Hepatocyte (in vitro differentiated cells): Measurements from ENCODE around the gene LIMS1. TPM values are rescaled to one million over a fixed set of nuclear protein-coding genes. Genes with fewer than 3 reads are reported as not detected.
"Not testable (repeated sequence)": the region's sequence is repeated elsewhere in the genome, so short reads cannot be mapped to it uniquely, and the experiment has no call there.

Experiments used
- DNase-seq: peaks from one replicate; pipeline ENCODE4 v3.0.0-alpha.2; 2016; ENCODE audit warnings: low spot score
- H2AFZ ChIP-seq: fragments of 200-600 bp; sonication (generic); 2 replicates; pipeline ENCODE4 v1.6.0; 2016; ENCODE audit warnings: antibody characterized with exemption, mild to moderate bottlenecking
- H3K27ac ChIP-seq: fragments of 200-600 bp; sonication (generic); 2 replicates; pipeline ENCODE4 v1.5.1; 2016; ENCODE audit warnings: mild to moderate bottlenecking
- H3K27me3 ChIP-seq: fragments of 200-600 bp; sonication (generic); 2 replicates; pipeline ENCODE4 v1.6.1; 2016
- H3K36me3 ChIP-seq: fragments of 200-600 bp; sonication (generic); replicated peaks from 2 replicates; pipeline ENCODE4 v1.5.1; 2016; ENCODE audit warnings: low read depth; ENCODE audit not compliant: insufficient read depth
- H3K4me1 ChIP-seq: fragments of 200-600 bp; sonication (generic); 2 replicates; pipeline ENCODE4 v1.5.1; 2016; ENCODE audit warnings: mild to moderate bottlenecking, moderate library complexity; ENCODE audit not compliant: insufficient read depth
- H3K4me2 ChIP-seq: fragments of 200-600 bp; sonication (generic); 2 replicates; pipeline ENCODE4 v1.6.0; 2016
- H3K4me3 ChIP-seq: fragments of 200-600 bp; sonication (generic); 2 replicates; pipeline ENCODE4 v1.5.1; 2016; ENCODE audit warnings: mild to moderate bottlenecking
- H3K79me2 ChIP-seq: fragments of 200-600 bp; sonication (generic); 2 replicates; pipeline ENCODE4 v1.6.0; 2017; ENCODE audit warnings: mild to moderate bottlenecking
- H3K9me2 ChIP-seq: fragments of 200-600 bp; sonication (generic); replicated peaks from 2 replicates; pipeline ENCODE4 v1.6.0; 2017; ENCODE audit warnings: mild to moderate bottlenecking; ENCODE audit not compliant: insufficient read depth
- H3K9me3 ChIP-seq: fragments of 200-600 bp; sonication (generic); 2 replicates; pipeline ENCODE4 v1.5.1; 2016; ENCODE audit warnings: low read depth, mild to moderate bottlenecking
- H4K20me1 ChIP-seq: fragments of 200-600 bp; sonication (generic); 2 replicates; pipeline ENCODE4 v1.6.0; 2016; ENCODE audit warnings: mild to moderate bottlenecking; ENCODE audit not compliant: insufficient read depth, poor library complexity, severe bottlenecking
- EZH2 ChIP-seq: fragments of 200-600 bp; sonication (generic); IDR thresholded peaks from 2 replicates; pipeline ENCODE4 v1.6.1; 2016; ENCODE audit warnings: antibody characterized with exemption, mild to moderate bottlenecking, borderline replicate concordance
- EZH2phosphoT487 ChIP-seq: fragments of 200-600 bp; sonication (generic); IDR thresholded peaks from one replicate; pipeline ENCODE4 v1.6.1; 2018; ENCODE audit warnings: antibody characterized with exemption, mild to moderate bottlenecking, low read depth, moderate library complexity; ENCODE audit not compliant: unreplicated experiment, severe bottlenecking
- WGBS: methylation state at CpG from one replicate; pipeline ENCODE4 v1.1.6; 2016; ENCODE audit warnings: low lambda C conversion rate; ENCODE audit errors: missing lambda C conversion rate; 5-methylcytosine and 5-hydroxymethylcytosine counted together
- polyA plus RNA-seq: library from polyadenylated mRNA; unstranded; fragments of >200 nt; fragmentation: Nextera tagmentation; extraction: Ambion mirVana; gene quantifications from 2 replicates; pipeline ENCODE4 v1.2.1, GENCODE V29; 2016
- total RNA-seq: library from RNA; depleted of rRNA; stranded (reverse); fragments of >200 nt; gene quantifications from 2 replicates; pipeline ENCODE4 v1.2.3, GENCODE V29; 2014
- TF ChIP-seq, protein P1 (sequence below): fragments of 200-600 bp; sonication (generic); IDR thresholded peaks from 2 replicates; pipeline ENCODE4 v1.5.1; 2016; ENCODE audit warnings: antibody characterized with exemption, mild to moderate bottlenecking; ENCODE audit not compliant: poor library complexity

LIMS1 gene
- total and polyA plus RNA-seq, 2 experiments from 2014 or later = 40.0 to 102 TPM

DNA sequence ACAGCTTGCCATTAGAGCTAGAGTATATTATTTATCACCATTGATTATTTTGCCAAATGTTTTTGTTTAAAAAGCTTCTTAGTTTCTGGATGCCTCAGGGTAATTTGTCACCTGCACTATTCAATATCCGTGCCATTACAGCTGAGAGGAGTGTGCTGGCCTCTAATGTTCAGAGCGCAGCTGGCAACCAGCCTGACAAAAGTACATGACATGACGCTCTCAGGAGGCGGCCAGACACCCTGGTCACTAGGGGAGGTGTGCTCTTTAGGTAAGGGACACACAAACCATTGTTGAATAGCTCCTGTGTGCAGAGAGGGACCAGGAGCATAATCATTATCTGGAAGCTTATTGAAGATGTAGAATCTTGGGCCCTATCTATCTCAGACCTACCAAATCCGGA lies 20.3 kb downstream of the LIMS1 start:
- Histone ChIP-seq H3K79me2 (peaks cover 99% of the 10 kb centered on the region), H3K9me2 (no peaks in the 10 kb centered on the region), H3K4me2 (no peak overlapping the region), H3K9me3 (no peaks in the 10 kb centered on the region), H2AFZ (no peak overlapping the region), H3K36me3 (no peaks in the 10 kb centered on the region), H3K27ac (no peak overlapping the region), H3K4me1 (no peaks in the 10 kb centered on the region), H3K27me3 (no peaks in the 10 kb centered on the region), H3K4me3 (no peak overlapping the region), H4K20me1 (peaks cover 6% of the 10 kb centered on the region)
- TF ChIP-seq EZH2 = no peak
- no peak for TF ChIP-seq EZH2phosphoT487
- TF ChIP-seq, protein P1, sequence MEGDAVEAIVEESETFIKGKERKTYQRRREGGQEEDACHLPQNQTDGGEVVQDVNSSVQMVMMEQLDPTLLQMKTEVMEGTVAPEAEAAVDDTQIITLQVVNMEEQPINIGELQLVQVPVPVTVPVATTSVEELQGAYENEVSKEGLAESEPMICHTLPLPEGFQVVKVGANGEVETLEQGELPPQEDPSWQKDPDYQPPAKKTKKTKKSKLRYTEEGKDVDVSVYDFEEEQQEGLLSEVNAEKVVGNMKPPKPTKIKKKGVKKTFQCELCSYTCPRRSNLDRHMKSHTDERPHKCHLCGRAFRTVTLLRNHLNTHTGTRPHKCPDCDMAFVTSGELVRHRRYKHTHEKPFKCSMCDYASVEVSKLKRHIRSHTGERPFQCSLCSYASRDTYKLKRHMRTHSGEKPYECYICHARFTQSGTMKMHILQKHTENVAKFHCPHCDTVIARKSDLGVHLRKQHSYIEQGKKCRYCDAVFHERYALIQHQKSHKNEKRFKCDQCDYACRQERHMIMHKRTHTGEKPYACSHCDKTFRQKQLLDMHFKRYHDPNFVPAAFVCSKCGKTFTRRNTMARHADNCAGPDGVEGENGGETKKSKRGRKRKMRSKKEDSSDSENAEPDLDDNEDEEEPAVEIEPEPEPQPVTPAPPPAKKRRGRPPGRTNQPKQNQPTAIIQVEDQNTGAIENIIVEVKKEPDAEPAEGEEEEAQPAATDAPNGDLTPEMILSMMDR = no peak
- WGBS = 83% methylated on average over 5 of the region's 5 CpGs
- DNase-seq = no peak

DNA sequence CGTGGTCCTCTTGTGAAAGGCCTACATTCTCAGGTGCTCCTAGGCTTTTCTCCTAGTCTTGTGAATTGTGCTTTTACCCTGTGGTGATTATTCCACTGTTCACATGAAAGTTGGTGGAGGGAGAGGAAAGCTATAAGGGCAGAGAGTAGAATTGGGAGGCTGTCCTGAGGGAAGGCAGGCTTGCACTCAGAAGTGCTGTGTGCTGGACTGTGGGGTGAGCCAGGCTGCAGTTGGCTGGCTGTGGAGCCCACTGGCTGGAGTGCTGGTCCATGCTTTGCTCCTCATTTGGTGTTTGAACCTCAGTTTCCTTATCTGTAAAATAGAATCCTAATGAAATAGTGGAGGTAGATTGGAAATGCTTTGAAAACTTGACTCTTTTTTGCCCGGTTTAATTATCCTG lies 21.3 kb downstream of the LIMS1 start:
- Histone ChIP-seq H3K4me3 (no peak overlapping the region), H3K27ac (no peak overlapping the region), H4K20me1 (peaks cover 10% of the 10 kb centered on the region), H3K27me3 (no peaks in the 10 kb centered on the region), H3K36me3 (no peaks in the 10 kb centered on the region), H3K79me2 (peaks cover 99% of the 10 kb centered on the region), H3K9me3 (no peaks in the 10 kb centered on the region), H3K4me1 (no peaks in the 10 kb centered on the region), H3K4me2 (no peak overlapping the region), H2AFZ (no peak overlapping the region), H3K9me2 (no peaks in the 10 kb centered on the region)
- DNase-seq = no peak
- WGBS = 98% methylated on average over 2 of the region's 2 CpGs
- TF ChIP-seq, protein P1 = no peak
- TF ChIP-seq EZH2 (no peak), EZH2phosphoT487 (no peak)

DNA sequence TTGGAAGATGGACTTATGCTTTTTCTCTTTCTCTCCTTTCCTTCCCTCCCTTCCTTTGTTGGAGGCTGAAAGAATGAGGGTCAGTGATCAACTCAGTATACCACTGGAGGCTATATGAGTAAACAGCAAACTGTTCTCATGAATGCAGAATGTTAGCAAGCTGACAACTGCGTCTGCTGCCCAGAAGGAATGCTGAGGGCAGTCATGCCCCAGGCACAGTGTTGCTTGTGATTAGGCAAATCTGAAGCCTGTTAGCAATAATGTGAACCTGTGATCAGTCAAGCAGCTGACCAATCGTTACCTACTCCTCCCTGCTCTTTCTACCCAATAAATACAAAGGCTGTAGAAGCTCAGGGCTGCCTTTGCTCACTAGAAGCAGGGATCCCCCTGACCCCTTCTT lies 22.3 kb downstream of the LIMS1 start:
- not testable (repeated sequence) for H3K27me3 ChIP-seq, H2AFZ ChIP-seq, H3K4me3 ChIP-seq, H3K36me3 ChIP-seq, DNase-seq, H3K9me2 ChIP-seq, H3K27ac ChIP-seq, H3K9me3 ChIP-seq, H3K4me2 ChIP-seq, H3K4me1 ChIP-seq
- peaks cover 97% of the 10 kb centered on the region for H3K79me2 ChIP-seq
- WGBS = 81% methylated on average over 2 of the region's 2 CpGs
- H4K20me1 ChIP-seq = peaks cover 16% of the 10 kb centered on the region

DNA sequence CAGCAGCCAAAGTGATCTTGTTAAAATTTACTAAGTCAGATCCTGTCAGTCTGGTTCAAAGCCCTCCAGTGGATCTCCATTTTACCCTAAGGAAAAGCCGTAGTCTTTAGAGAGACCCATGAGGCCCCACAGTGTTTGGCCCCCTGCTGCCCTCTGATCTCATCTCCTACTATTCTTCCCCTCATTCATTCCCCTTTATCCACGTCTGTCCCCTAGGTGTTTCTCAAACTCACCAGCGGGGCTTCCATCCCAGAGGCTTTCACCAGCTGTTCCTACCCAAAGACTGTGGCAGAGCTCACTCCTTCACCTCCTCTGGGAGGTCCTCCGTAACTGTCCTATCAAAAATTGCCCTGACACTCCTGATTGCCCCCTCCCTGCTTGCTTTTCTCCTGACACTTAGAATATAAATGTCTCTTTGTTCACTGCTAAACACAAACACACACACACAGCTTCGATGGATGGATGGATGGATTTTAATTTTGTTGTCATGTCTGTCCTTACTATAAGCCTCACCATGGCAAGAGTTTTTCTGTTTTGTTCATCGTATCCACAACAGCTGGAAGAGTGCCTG lies 26.1 kb downstream of the LIMS1 start:
- Histone ChIP-seq H3K4me3 (no peak overlapping the region), H3K4me1 (no peaks in the 10 kb centered on the region), H3K36me3 (no peaks in the 10 kb centered on the region), H3K27me3 (no peaks in the 10 kb centered on the region), H4K20me1 (peaks cover 10% of the 10 kb centered on the region), H2AFZ (no peak overlapping the region), H3K27ac (no peak overlapping the region), H3K79me2 (peaks cover 98% of the 10 kb centered on the region), H3K9me3 (no peaks in the 10 kb centered on the region), H3K4me2 (no peak overlapping the region), H3K9me2 (no peaks in the 10 kb centered on the region)
- 79% methylated on average over 6 of the region's 6 CpGs for WGBS
- TF ChIP-seq, protein P1 = no peak
- TF ChIP-seq EZH2 (no peak), EZH2phosphoT487 (no peak)
- no peak for DNase-seq
